GM21786 (cell line): Measurements from ENCODE around the gene NRDC.
"Not testable (repeated sequence)": the region's sequence is repeated elsewhere in the genome, so short reads cannot be mapped to it uniquely, and the experiment has no call there.

Experiments used
- ATAC-seq: cut with Tn5 transposase; IDR thresholded peaks from one replicate; pipeline ENCODE4 v1.9.1; 2021; ENCODE audit not compliant: unreplicated experiment

The NRDC gene

GRCh38 chr1:51894748-51895147, 16.2 kb upstream of the NRDC start:
- not testable (repeated sequence) for ATAC-seq

GRCh38 chr1:51878308-51878615, 265 bp downstream of the NRDC start:
- no peak for ATAC-seq

- ATAC-seq: no peak
These were observed 856 bp downstream of the NRDC start for GRCh38 chr1:51877434-51878307.

GRCh38 chr1:51875836-51876235, 2.7 kb downstream of the NRDC start:
- no peak for ATAC-seq

GRCh38 chr1:51875291-51875772, 3.2 kb downstream of the NRDC start:
- no peak for ATAC-seq

GRCh38 chr1:51873270-51873669, 5.3 kb downstream of the NRDC start:
- not testable (repeated sequence) for ATAC-seq

GRCh38 chr1:51871351-51871975, 7.1 kb downstream of the NRDC start:
- peak; percentile 55 for ATAC-seq

- no peak for ATAC-seq
These were observed 7.8 kb downstream of the NRDC start for GRCh38 chr1:51870603-51871350.

- no peak for ATAC-seq
These were observed 10.9 kb downstream of the NRDC start for GRCh38 chr1:51867479-51868232.

GRCh38 chr1:51863384-51863783, 15.1 kb downstream of the NRDC start:
- peak; percentile 71 for ATAC-seq

GRCh38 chr1:51861669-51862068, 16.9 kb downstream of the NRDC start:
- ATAC-seq: no peak

GRCh38 chr1:51859735-51860134, 18.8 kb downstream of the NRDC start:
- ATAC-seq: no peak

- no peak for ATAC-seq
These were observed 19.2 kb downstream of the NRDC start for GRCh38 chr1:51859333-51859732.

GRCh38 chr1:51858892-51859291, 19.6 kb downstream of the NRDC start:
- no peak for ATAC-seq

GRCh38 chr1:51856745-51857144, 21.8 kb downstream of the NRDC start:
- ATAC-seq: no peak

GRCh38 chr1:51855624-51856023, 22.9 kb downstream of the NRDC start:
- no peak for ATAC-seq

- no peak for ATAC-seq
These were observed 25.2 kb downstream of the NRDC start for GRCh38 chr1:51853360-51853759.

GRCh38 chr1:51851882-51852396, 26.6 kb downstream of the NRDC start:
- ATAC-seq: no peak

- no peak for ATAC-seq
These were observed 27.9 kb downstream of the NRDC start for GRCh38 chr1:51850420-51851223.
